GM23338 (cell line): ENCODE results near the gene ABCA13. TPM values are rescaled to one million over a fixed set of nuclear protein-coding genes. Genes with fewer than 3 reads are reported as not detected.

Experiments used
- ATAC-seq: fragments of 200-7000 bp; cut with Tn5 transposase; 3 replicates; pipeline ENCODE4 v1.9.1; 2020
- DNase-seq: peaks from one replicate; pipeline ENCODE4 v3.0.0-alpha.2; 2015; ENCODE audit warnings: low spot score
- H2AFZ ChIP-seq: fragments of 200-600 bp; sonication (generic); 2 replicates; pipeline ENCODE4 v1.8.0; 2016; ENCODE audit warnings: antibody characterized with exemption, mild to moderate bottlenecking, moderate library complexity
- H3F3A ChIP-seq: fragments of 200-600 bp; sonication (generic); replicated peaks from 2 replicates; pipeline ENCODE4 v1.8.0; 2017; ENCODE audit warnings: antibody characterized with exemption, mixed run types, low read depth
- H3K27ac ChIP-seq: fragments of 200-600 bp; sonication (generic); 2 replicates; pipeline ENCODE4 v1.6.1; 2016; ENCODE audit warnings: low read depth
- H3K27me3 ChIP-seq: fragments of 200-600 bp; sonication (generic); 2 replicates; pipeline ENCODE4 v1.8.0; 2016; ENCODE audit warnings: mild to moderate bottlenecking, mixed run types, moderate library complexity; ENCODE audit not compliant: insufficient read depth
- H3K36me3 ChIP-seq: fragments of 200-600 bp; sonication (generic); 2 replicates; pipeline ENCODE4 v1.8.0; 2016; ENCODE audit warnings: mild to moderate bottlenecking; ENCODE audit not compliant: insufficient read depth
- H3K4me1 ChIP-seq: fragments of 200-600 bp; sonication (generic); 2 replicates; pipeline ENCODE4 v1.8.0; 2016; ENCODE audit warnings: mild to moderate bottlenecking, moderate library complexity; ENCODE audit not compliant: insufficient read depth
- H3K4me2 ChIP-seq: fragments of 200-600 bp; sonication (generic); 2 replicates; pipeline ENCODE4 v1.7.1; 2017; ENCODE audit warnings: mixed run types
- H3K4me3 ChIP-seq: fragments of 200-600 bp; sonication (generic); 2 replicates; pipeline ENCODE4 v1.6.1; 2016; ENCODE audit warnings: mixed run types
- H3K79me2 ChIP-seq: fragments of 200-600 bp; sonication (generic); replicated peaks from 2 replicates; pipeline ENCODE4 v1.8.0; 2017; ENCODE audit warnings: mild to moderate bottlenecking; ENCODE audit not compliant: insufficient read depth
- H3K9me2 ChIP-seq: fragments of 200-600 bp; sonication (generic); 2 replicates; pipeline ENCODE4 v1.8.0; 2017; ENCODE audit not compliant: insufficient read depth
- H4K20me1 ChIP-seq: fragments of 200-600 bp; sonication (generic); replicated peaks from 2 replicates; pipeline ENCODE4 v1.8.0; 2017; ENCODE audit warnings: mild to moderate bottlenecking; ENCODE audit not compliant: insufficient read depth
- H3K27ac Mint-ChIP-seq: 2 replicates; pipeline ENCODE4 v1.8.0; 2020; ENCODE audit warnings: inconsistent platforms, mild to moderate bottlenecking, moderate library complexity, mixed read lengths
- H3K27me3 Mint-ChIP-seq: 3 replicates; pipeline ENCODE4 v1.8.0; 2022; ENCODE audit warnings: low read depth, mild to moderate bottlenecking, moderate library complexity, mixed read lengths, inconsistent platforms; ENCODE audit not compliant: insufficient read depth, poor library complexity
- H3K36me3 Mint-ChIP-seq: 3 replicates; pipeline ENCODE4 v1.8.0; 2021; ENCODE audit warnings: low read depth, mild to moderate bottlenecking, inconsistent platforms, moderate library complexity, mixed read lengths
- H3K4me1 Mint-ChIP-seq: 3 replicates; pipeline ENCODE4 v1.8.0; 2020; ENCODE audit warnings: mild to moderate bottlenecking, inconsistent platforms, mixed read lengths
- H3K4me3 Mint-ChIP-seq: 3 replicates; pipeline ENCODE4 v1.8.0; 2021; ENCODE audit warnings: moderate library complexity, mild to moderate bottlenecking, inconsistent platforms, mixed read lengths
- H3K9me3 Mint-ChIP-seq: 3 replicates; pipeline ENCODE4 v1.8.0; 2020; ENCODE audit warnings: moderate library complexity, mild to moderate bottlenecking, inconsistent platforms, mixed read lengths
- CREB1 ChIP-seq: fragments of 250-450 bp; sonication (Bioruptor Pico); IDR thresholded peaks from 2 replicates; pipeline ENCODE4 v1.5.0; 2020; ENCODE audit warnings: low read depth, mild to moderate bottlenecking, moderate library complexity
- EZH2 ChIP-seq: fragments of 200-600 bp; sonication (generic); IDR thresholded peaks from one replicate; pipeline ENCODE4 v1.8.0; 2017; ENCODE audit warnings: antibody characterized with exemption, mild to moderate bottlenecking, low read depth; ENCODE audit not compliant: unreplicated experiment
- EZH2phosphoT487 ChIP-seq: fragments of 200-600 bp; sonication (generic); IDR thresholded peaks from one replicate; pipeline ENCODE4 v1.8.1; 2018; ENCODE audit warnings: antibody characterized with exemption; ENCODE audit not compliant: unreplicated experiment
- JUNB ChIP-seq: IDR thresholded peaks from one replicate; pipeline ENCODE4 v1.6.1; 2016; ENCODE audit warnings: antibody characterized with exemption; ENCODE audit not compliant: unreplicated experiment
- REST ChIP-seq: IDR thresholded peaks from one replicate; pipeline ENCODE4 v1.6.1; 2018; ENCODE audit warnings: antibody characterized with exemption; ENCODE audit not compliant: unreplicated experiment
- ZNF331 ChIP-seq: fragments of 250-450 bp; sonication (Bioruptor Pico); IDR thresholded peaks from 2 replicates; pipeline ENCODE4 v1.5.0; 2020; ENCODE audit warnings: low read depth, mild to moderate bottlenecking, moderate library complexity
- polyA plus RNA-seq: library from polyadenylated mRNA; unstranded; fragments of >200 nt; fragmentation: Nextera tagmentation; extraction: Ambion mirVana; gene quantifications from 2 replicates; pipeline ENCODE4 v1.2.1, GENCODE V29; 2016
- total RNA-seq: library from RNA; depleted of rRNA; stranded (reverse); fragments of >200 nt; shearing (Covaris generic); gene quantifications from 2 replicates; pipeline ENCODE4 v1.2.3, GENCODE V29; 2014
- TF ChIP-seq, protein P1 (sequence below): IDR thresholded peaks from 2 replicates; pipeline ENCODE4 v1.6.1; 2016; ENCODE audit warnings: antibody characterized with exemption
- TF ChIP-seq, protein P2 (sequence below): fragments of 250-450 bp; sonication (Bioruptor Pico); IDR thresholded peaks from 2 replicates; pipeline ENCODE4 v1.5.0; 2020; ENCODE audit warnings: mild to moderate bottlenecking, moderate library complexity

The ABCA13 gene
- total and polyA plus RNA-seq, 2 experiments from 2014 or later, result 0.21 TPM; not detected in 1

GRCh38 chr7:48316768-48317167, 145.5 kb downstream of the ABCA13 start (continued):
- TF ChIP-seq, protein P1, sequence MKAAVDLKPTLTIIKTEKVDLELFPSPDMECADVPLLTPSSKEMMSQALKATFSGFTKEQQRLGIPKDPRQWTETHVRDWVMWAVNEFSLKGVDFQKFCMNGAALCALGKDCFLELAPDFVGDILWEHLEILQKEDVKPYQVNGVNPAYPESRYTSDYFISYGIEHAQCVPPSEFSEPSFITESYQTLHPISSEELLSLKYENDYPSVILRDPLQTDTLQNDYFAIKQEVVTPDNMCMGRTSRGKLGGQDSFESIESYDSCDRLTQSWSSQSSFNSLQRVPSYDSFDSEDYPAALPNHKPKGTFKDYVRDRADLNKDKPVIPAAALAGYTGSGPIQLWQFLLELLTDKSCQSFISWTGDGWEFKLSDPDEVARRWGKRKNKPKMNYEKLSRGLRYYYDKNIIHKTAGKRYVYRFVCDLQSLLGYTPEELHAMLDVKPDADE, result no peak
- TF ChIP-seq CREB1 (CRISPR knock-in tag) (no peak), ZNF331 (CRISPR knock-in tag) (no peak)

DNA sequence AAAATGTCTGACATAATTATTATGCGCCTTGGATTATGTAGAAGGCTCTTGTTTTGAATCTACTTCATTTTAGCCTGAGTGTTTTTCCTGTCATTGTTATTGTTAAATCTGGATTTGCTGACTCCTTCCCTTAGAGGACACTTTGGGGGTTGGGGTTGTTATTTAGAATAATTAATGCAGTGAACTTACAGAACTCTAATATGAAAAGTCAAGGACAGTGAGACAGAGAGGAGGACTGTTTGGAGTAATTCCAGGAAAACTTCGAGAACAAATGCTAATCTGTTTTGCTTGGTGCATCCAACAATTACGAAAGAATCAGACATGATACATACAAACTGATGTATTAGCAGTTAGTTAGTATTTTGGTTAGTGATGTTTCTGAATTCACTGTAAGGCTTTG, 146.1 kb downstream of the ABCA13 start:
- Histone ChIP-seq H3K27ac (no peak overlapping the region), H2AFZ (no peak overlapping the region), H3K9me2 (peaks cover 6% of the 10 kb centered on the region), H3K4me2 (no peak overlapping the region), H3K36me3 (no peaks in the 10 kb centered on the region), H3K4me3 (no peak overlapping the region), H3F3A (no peaks in the 10 kb centered on the region), H3K79me2 (no peaks in the 10 kb centered on the region), H3K27me3 (no peaks in the 10 kb centered on the region), H3K4me1 (0 out of 2 replicates have a peak, but pooled peaks cover 3% of the 10 kb centered on the region), H4K20me1 (no peaks in the 10 kb centered on the region)
- Mint-ChIP-seq H3K4me1 (no peaks in the 10 kb centered on the region), H3K9me3 (no peaks in the 10 kb centered on the region), H3K4me3 (no peak overlapping the region), H3K36me3 (no peaks in the 10 kb centered on the region), H3K27me3 (peaks cover 3% of the 10 kb centered on the region), H3K27ac (no peak overlapping the region)
- ATAC-seq (no peak), DNase-seq (no peak)
- TF ChIP-seq EZH2phosphoT487 (no peak), JUNB (no peak), REST (no peak)

GRCh38 chr7:48321319-48322010, 150.2 kb downstream of the ABCA13 start:
- Histone ChIP-seq H3K4me1 (0 out of 2 replicates have a peak, but pooled peaks cover 3% of the 10 kb centered on the region), H3F3A (no peaks in the 10 kb centered on the region), H4K20me1 (no peaks in the 10 kb centered on the region), H3K4me2 (no peak overlapping the region), H3K4me3 (no peak overlapping the region), H3K79me2 (no peaks in the 10 kb centered on the region), H3K27me3 (no peaks in the 10 kb centered on the region), H2AFZ (no peak overlapping the region), H3K27ac (no peak overlapping the region), H3K9me2 (peaks cover 13% of the 10 kb centered on the region), H3K36me3 (no peaks in the 10 kb centered on the region)
- DNase-seq (no peak), ATAC-seq (no peak)
- no peak overlapping the region for H3K4me3 Mint-ChIP-seq
- no peak overlapping the region for H3K27ac Mint-ChIP-seq
- H3K36me3 Mint-ChIP-seq, result peaks cover 6% of the 10 kb centered on the region; the same call in 2 of the 3 replicates
- peaks cover 16% of the 10 kb centered on the region for H3K9me3 Mint-ChIP-seq
- H3K4me1 Mint-ChIP-seq, result no peaks in the 10 kb centered on the region
- peaks cover 3% of the 10 kb centered on the region for H3K27me3 Mint-ChIP-seq
- no peak for TF ChIP-seq CREB1 (CRISPR knock-in tag)
- TF ChIP-seq, protein P2, sequence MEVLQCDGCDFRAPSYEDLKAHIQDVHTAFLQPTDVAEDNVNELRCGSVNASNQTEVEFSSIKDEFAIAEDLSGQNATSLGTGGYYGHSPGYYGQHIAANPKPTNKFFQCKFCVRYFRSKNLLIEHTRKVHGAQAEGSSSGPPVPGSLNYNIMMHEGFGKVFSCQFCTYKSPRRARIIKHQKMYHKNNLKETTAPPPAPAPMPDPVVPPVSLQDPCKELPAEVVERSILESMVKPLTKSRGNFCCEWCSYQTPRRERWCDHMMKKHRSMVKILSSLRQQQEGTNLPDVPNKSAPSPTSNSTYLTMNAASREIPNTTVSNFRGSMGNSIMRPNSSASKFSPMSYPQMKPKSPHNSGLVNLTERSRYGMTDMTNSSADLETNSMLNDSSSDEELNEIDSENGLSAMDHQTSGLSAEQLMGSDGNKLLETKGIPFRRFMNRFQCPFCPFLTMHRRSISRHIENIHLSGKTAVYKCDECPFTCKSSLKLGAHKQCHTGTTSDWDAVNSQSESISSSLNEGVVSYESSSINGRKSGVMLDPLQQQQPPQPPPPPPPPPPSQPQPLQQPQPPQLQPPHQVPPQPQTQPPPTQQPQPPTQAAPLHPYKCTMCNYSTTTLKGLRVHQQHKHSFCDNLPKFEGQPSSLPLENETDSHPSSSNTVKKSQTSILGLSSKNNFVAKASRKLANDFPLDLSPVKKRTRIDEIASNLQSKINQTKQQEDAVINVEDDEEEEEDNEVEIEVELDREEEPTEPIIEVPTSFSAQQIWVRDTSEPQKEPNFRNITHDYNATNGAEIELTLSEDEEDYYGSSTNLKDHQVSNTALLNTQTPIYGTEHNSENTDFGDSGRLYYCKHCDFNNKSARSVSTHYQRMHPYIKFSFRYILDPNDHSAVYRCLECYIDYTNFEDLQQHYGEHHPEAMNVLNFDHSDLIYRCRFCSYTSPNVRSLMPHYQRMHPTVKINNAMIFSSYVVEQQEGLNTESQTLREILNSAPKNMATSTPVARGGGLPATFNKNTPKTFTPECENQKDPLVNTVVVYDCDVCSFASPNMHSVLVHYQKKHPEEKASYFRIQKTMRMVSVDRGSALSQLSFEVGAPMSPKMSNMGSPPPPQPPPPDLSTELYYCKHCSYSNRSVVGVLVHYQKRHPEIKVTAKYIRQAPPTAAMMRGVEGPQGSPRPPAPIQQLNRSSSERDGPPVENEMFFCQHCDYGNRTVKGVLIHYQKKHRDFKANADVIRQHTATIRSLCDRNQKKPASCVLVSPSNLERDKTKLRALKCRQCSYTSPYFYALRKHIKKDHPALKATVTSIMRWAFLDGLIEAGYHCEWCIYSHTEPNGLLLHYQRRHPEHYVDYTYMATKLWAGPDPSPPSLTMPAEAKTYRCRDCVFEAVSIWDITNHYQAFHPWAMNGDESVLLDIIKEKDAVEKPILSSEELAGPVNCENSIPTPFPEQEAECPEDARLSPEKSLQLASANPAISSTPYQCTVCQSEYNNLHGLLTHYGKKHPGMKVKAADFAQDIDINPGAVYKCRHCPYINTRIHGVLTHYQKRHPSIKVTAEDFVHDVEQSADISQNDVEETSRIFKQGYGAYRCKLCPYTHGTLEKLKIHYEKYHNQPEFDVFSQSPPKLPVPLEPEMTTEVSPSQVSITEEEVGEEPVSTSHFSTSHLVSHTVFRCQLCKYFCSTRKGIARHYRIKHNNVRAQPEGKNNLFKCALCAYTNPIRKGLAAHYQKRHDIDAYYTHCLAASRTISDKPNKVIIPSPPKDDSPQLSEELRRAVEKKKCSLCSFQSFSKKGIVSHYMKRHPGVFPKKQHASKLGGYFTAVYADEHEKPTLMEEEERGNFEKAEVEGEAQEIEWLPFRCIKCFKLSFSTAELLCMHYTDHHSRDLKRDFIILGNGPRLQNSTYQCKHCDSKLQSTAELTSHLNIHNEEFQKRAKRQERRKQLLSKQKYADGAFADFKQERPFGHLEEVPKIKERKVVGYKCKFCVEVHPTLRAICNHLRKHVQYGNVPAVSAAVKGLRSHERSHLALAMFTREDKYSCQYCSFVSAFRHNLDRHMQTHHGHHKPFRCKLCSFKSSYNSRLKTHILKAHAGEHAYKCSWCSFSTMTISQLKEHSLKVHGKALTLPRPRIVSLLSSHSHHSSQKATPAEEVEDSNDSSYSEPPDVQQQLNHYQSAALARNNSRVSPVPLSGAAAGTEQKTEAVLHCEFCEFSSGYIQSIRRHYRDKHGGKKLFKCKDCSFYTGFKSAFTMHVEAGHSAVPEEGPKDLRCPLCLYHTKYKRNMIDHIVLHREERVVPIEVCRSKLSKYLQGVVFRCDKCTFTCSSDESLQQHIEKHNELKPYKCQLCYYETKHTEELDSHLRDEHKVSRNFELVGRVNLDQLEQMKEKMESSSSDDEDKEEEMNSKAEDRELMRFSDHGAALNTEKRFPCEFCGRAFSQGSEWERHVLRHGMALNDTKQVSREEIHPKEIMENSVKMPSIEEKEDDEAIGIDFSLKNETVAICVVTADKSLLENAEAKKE (CRISPR knock-in tag), result no peak
- no peak for TF ChIP-seq EZH2
